Measurements from ENCODE around the gene JPH2. TPM values are rescaled to one million over a fixed set of nuclear protein-coding genes. Genes with fewer than 3 reads are reported as not detected.

JPH2 gene
- total RNA-seq, 1 donor from 2014 or later: not detected

- TF ChIP-seq CTCF (IDR thresholded peaks at IDR 0.05): no peak
- POLR2A ChIA-PET: no interaction called here
- ATAC-seq (ENCODE audit: low read depth) (no peak), DNase-seq (no peak)
- Mint-ChIP-seq H3K27me3 (peaks cover 35% of the 10 kb centered on the region), H3K27ac (no peak overlapping the region), H3K4me3 (no peak overlapping the region), H3K9me3 (no peaks in the 10 kb centered on the region), H3K4me1 (peaks cover 21% of the 10 kb centered on the region), H3K36me3 (ENCODE audit: low read depth) (no peaks in the 10 kb centered on the region)
- CTCF ChIA-PET: interaction anchor here (0.9 to 4.8 kb wide), 9 partner anchors 9 to 650 kb away, joined by 3 to 62 read pairs (median 7); partner anchors contain the start of genes FITM2 and OSER1
- intact Hi-C loops (cut with micrococcal nuclease): no loop called here
Observed at GRCh38 chr20:44188752-44189151, 1.8 kb upstream of the JPH2 start.

- Mint-ChIP-seq H3K9me3 (no peaks in the 10 kb centered on the region), H3K36me3 (ENCODE audit: low read depth) (no peaks in the 10 kb centered on the region), H3K4me1 (peaks cover 21% of the 10 kb centered on the region), H3K27ac (no peak overlapping the region), H3K27me3 (peaks cover 35% of the 10 kb centered on the region), H3K4me3 (peak overlapping the region; percentile 17)
- intact Hi-C loops (cut with micrococcal nuclease): no loop called here
- ChIA-PET POLR2A (interaction anchor here (0.6 to 0.8 kb wide), 2 partner anchors 21 to 23 kb away, joined by 3 read pairs; partner anchors contain the start of gene OSER1), CTCF (interaction anchor here (0.9 to 4.8 kb wide), 2 partner anchors 31 to 71 kb away, joined by 3 to 62 read pairs; no protein-coding TSS in a partner anchor)
- TF ChIP-seq CTCF (IDR thresholded peaks at IDR 0.05): no peak
- DNase-seq (no peak), ATAC-seq (ENCODE audit: low read depth) (peak; percentile 76)
Observed at GRCh38 chr20:44187772-44188709, 1.1 kb upstream of the JPH2 start.

- Mint-ChIP-seq H3K4me3 (peak overlapping the region; percentile 13), H3K27me3 (peaks cover 46% of the 10 kb centered on the region), H3K9me3 (no peaks in the 10 kb centered on the region), H3K4me1 (peaks cover 21% of the 10 kb centered on the region), H3K27ac (no peak overlapping the region), H3K36me3 (ENCODE audit: low read depth) (no peaks in the 10 kb centered on the region)
- DNase-seq: no peak
- no peak for TF ChIP-seq CTCF (IDR thresholded peaks at IDR 0.05)
- intact Hi-C loops (cut with micrococcal nuclease): no loop called here
- ChIA-PET CTCF (interaction anchor here (4.8 kb wide), 1 partner anchor 69 kb away, joined by 62 read pairs; no protein-coding TSS in a partner anchor), POLR2A (no interaction called here)
- ATAC-seq (ENCODE audit: low read depth): no peak
Observed at GRCh38 chr20:44186674-44187053, 324 bp downstream of the JPH2 start.

GRCh38 chr20:44186201-44186600 is 787 bp downstream of the JPH2 start:
- TF ChIP-seq CTCF (IDR thresholded peaks at IDR 0.05): no peak
- DNase-seq (no peak), ATAC-seq (ENCODE audit: low read depth) (no peak)
- H3K27me3 Mint-ChIP-seq: peaks cover 46% of the 10 kb centered on the region
- no peak overlapping the region for H3K4me3 Mint-ChIP-seq
- no peak overlapping the region for H3K27ac Mint-ChIP-seq
- H3K9me3 Mint-ChIP-seq: no peaks in the 10 kb centered on the region
- peaks cover 21% of the 10 kb centered on the region for H3K4me1 Mint-ChIP-seq
- no peaks in the 10 kb centered on the region for H3K36me3 Mint-ChIP-seq (ENCODE audit: low read depth)
- intact Hi-C loops (cut with micrococcal nuclease): no loop called here
- ChIA-PET CTCF (no interaction called here), POLR2A (no interaction called here)

GRCh38 chr20:44185574-44185973 is 1.4 kb downstream of the JPH2 start:
- POLR2A ChIA-PET: interaction anchor here (0.7 kb wide), 1 partner anchor 400 kb away, joined by 4 read pairs; no protein-coding TSS in a partner anchor

More at GRCh38 chr20:44185574-44185973, 1.4 kb downstream of the JPH2 start:
- no peak overlapping the region for H3K4me3 Mint-ChIP-seq
- intact Hi-C loops (cut with micrococcal nuclease): no loop called here
- no peak for DNase-seq
- H3K27ac Mint-ChIP-seq: no peak overlapping the region
- TF ChIP-seq CTCF (IDR thresholded peaks at IDR 0.05): no peak
- H3K4me1 Mint-ChIP-seq: peaks cover 21% of the 10 kb centered on the region
- no peaks in the 10 kb centered on the region for H3K36me3 Mint-ChIP-seq (ENCODE audit: low read depth)
- no peaks in the 10 kb centered on the region for H3K9me3 Mint-ChIP-seq
- no peak for ATAC-seq (ENCODE audit: low read depth)
- peaks cover 47% of the 10 kb centered on the region for H3K27me3 Mint-ChIP-seq
- CTCF ChIA-PET: no interaction called here
